Stimulated activated CD8-positive, alpha-beta memory T cell treated with anti-CD3 and anti-CD28 coated beads, Interleukin-15, amount 100 ng/mL, for 1 hour (primary cell): ENCODE results near the gene TSPYL1.

Experiments used
- DNase-seq: peaks from one replicate; pipeline ENCODE4 v3.0.0-alpha.2; 2020; ENCODE audit warnings: low read depth

The TSPYL1 gene

GRCh38 chr6:116256694-116257093, 23.0 kb downstream of the TSPYL1 start:
- DNase-seq = no peak

GRCh38 chr6:116255246-116255800, 24.4 kb downstream of the TSPYL1 start:
- no peak for DNase-seq

GRCh38 chr6:116254297-116255056, 25.3 kb downstream of the TSPYL1 start:
- no peak for DNase-seq

- peak; percentile 82 for DNase-seq
Observed at GRCh38 chr6:116253505-116254296, 26.0 kb downstream of the TSPYL1 start, which contains the start of gene TSPYL4. Gene TSPYL4 (minus strand): TSS chr6:116254075. CDS start chr6:116254008, 67 bp downstream.

- DNase-seq = no peak
Observed at GRCh38 chr6:116253188-116253504, 26.6 kb downstream of the TSPYL1 start.

- DNase-seq = no peak
Observed at GRCh38 chr6:116251568-116252384, 28.0 kb downstream of the TSPYL1 start.

- DNase-seq = no peak
Observed at GRCh38 chr6:116248577-116248976, 31.2 kb downstream of the TSPYL1 start.

GRCh38 chr6:116247285-116247684, 32.4 kb downstream of the TSPYL1 start:
- DNase-seq = no peak

- DNase-seq = no peak
Observed at GRCh38 chr6:116246089-116246488, 33.6 kb downstream of the TSPYL1 start.

- DNase-seq = no peak
Observed at GRCh38 chr6:116244284-116244683, 35.4 kb downstream of the TSPYL1 start.

GRCh38 chr6:116239856-116240255, 39.9 kb downstream of the TSPYL1 start:
- DNase-seq = no peak

GRCh38 chr6:116239256-116239655, 40.5 kb downstream of the TSPYL1 start:
- no peak for DNase-seq

GRCh38 chr6:116238083-116238482, 41.6 kb downstream of the TSPYL1 start:
- no peak for DNase-seq

- DNase-seq = no peak
Observed at GRCh38 chr6:116234689-116235088, 45.0 kb downstream of the TSPYL1 start.

- DNase-seq = no peak
Observed at GRCh38 chr6:116229287-116229913, 50.3 kb downstream of the TSPYL1 start.
